ENCODE data around the gene TNFRSF21. TPM values are rescaled to one million over a fixed set of nuclear protein-coding genes. Genes with fewer than 3 reads are reported as not detected.

The TNFRSF21 gene
- total and polyA plus RNA-seq, 2 donors (not counting 1 experiment from before 2014, with no cell fraction given), result 0.43 to 1.2 TPM

GRCh38 chr6:47195011-47195650, 114.6 kb downstream of the TNFRSF21 start:
- H2AFZ ChIP-seq (ENCODE audit: insufficient read depth, low read depth, low read length, poor library complexity, severe bottlenecking), result no peak overlapping the region
- no peaks in the 10 kb centered on the region for H3K9me3 ChIP-seq (ENCODE audit: control extremely low read depth in 1 of 3, control insufficient read depth in 2 of 3, insufficient read depth in 1 of 3, low read length in 2 of 3)
- TF ChIP-seq CTCF (IDR thresholded peaks at IDR 0.05) (no peak), EZH2 (IDR thresholded peaks at IDR 0.05; ENCODE audit: borderline replicate concordance, insufficient read depth, low read depth, low read length, poor library complexity, severe bottlenecking) (no peak)
- CTCF ChIA-PET, result no interaction called here
- POLR2A ChIA-PET, result no interaction called here
- no peak overlapping the region for H3K4me3 Mint-ChIP-seq
- no peak overlapping the region for H3K27ac ChIP-seq (ENCODE audit: low read length in 2 of 2)
- no peaks in the 10 kb centered on the region for H3K79me2 ChIP-seq (ENCODE audit: control insufficient read depth, insufficient read depth, low read length)
- H3K27me3 Mint-ChIP-seq, result no peaks in the 10 kb centered on the region
- H3K27ac Mint-ChIP-seq, result no peak overlapping the region
- no peaks in the 10 kb centered on the region for H4K20me1 ChIP-seq (ENCODE audit: control insufficient read depth, insufficient read depth, low read length, poor library complexity, severe bottlenecking)
- H3K4me3 ChIP-seq (ENCODE audit: control extremely low read depth in 1 of 5, extremely low read depth in 1 of 5, insufficient read depth in 1 of 5, low read depth in 2 of 5, low read length in 4 of 5), result no peak overlapping the region
- no peaks in the 10 kb centered on the region for H3K9me3 Mint-ChIP-seq (ENCODE audit: insufficient read depth)
- WGBS (ENCODE audit: insufficient coverage), result 95% methylated on average over 2 of the region's 4 CpGs
- DNase-seq (no peak), ATAC-seq (ENCODE audit: low read depth) (no peak)
- H3K36me3 ChIP-seq (replicated peaks in 1 of 2; ENCODE audit: control extremely low read depth in 1 of 2, control insufficient read depth in 1 of 2, extremely low read depth in 1 of 2, insufficient read depth in 2 of 2, low read length in 1 of 2), result no peaks in the 10 kb centered on the region
- intact Hi-C loops (cut with micrococcal nuclease), result no loop called here
- H3K4me2 ChIP-seq (replicated peaks; ENCODE audit: low read depth, low read length, poor library complexity, severe bottlenecking), result no peak overlapping the region
- H3K4me1 Mint-ChIP-seq, result peaks cover 3% of the 10 kb centered on the region
- no peaks in the 10 kb centered on the region for H3K4me1 ChIP-seq (ENCODE audit: control insufficient read depth in 2 of 2, insufficient read depth in 2 of 2, low read length in 2 of 2)
- no peak overlapping the region for H3K9ac ChIP-seq (ENCODE audit: low read length)
- H3K27me3 ChIP-seq (replicated peaks in 1 of 4; ENCODE audit: control extremely low read depth in 1 of 4, control insufficient read depth in 3 of 4, insufficient read depth in 4 of 4, low read length in 3 of 4), result no peaks in the 10 kb centered on the region

- CTCF ChIA-PET, result no interaction called here
- DNase-seq (no peak), ATAC-seq (ENCODE audit: low read depth) (no peak)
- WGBS (ENCODE audit: insufficient coverage), result 88% methylated on average over 1 of the region's 1 CpG
- Histone ChIP-seq H3K36me3 (replicated peaks in 1 of 2; ENCODE audit: control extremely low read depth in 1 of 2, control insufficient read depth in 1 of 2, extremely low read depth in 1 of 2, insufficient read depth in 2 of 2, low read length in 1 of 2) (no peaks in the 10 kb centered on the region), H3K79me2 (ENCODE audit: control insufficient read depth, insufficient read depth, low read length) (no peaks in the 10 kb centered on the region), H3K9me3 (ENCODE audit: control extremely low read depth in 1 of 3, control insufficient read depth in 2 of 3, insufficient read depth in 1 of 3, low read length in 2 of 3) (no peaks in the 10 kb centered on the region), H3K4me3 (ENCODE audit: control extremely low read depth in 1 of 5, extremely low read depth in 1 of 5, insufficient read depth in 1 of 5, low read depth in 2 of 5, low read length in 4 of 5) (no peak overlapping the region), H3K9ac (ENCODE audit: low read length) (no peak overlapping the region), H3K27me3 (replicated peaks in 1 of 4; ENCODE audit: control extremely low read depth in 1 of 4, control insufficient read depth in 3 of 4, insufficient read depth in 4 of 4, low read length in 3 of 4) (no peaks in the 10 kb centered on the region), H4K20me1 (ENCODE audit: control insufficient read depth, insufficient read depth, low read length, poor library complexity, severe bottlenecking) (no peaks in the 10 kb centered on the region), H3K27ac (ENCODE audit: low read length in 2 of 2) (no peak overlapping the region), H3K4me1 (ENCODE audit: control insufficient read depth in 2 of 2, insufficient read depth in 2 of 2, low read length in 2 of 2) (no peaks in the 10 kb centered on the region), H3K4me2 (replicated peaks; ENCODE audit: low read depth, low read length, poor library complexity, severe bottlenecking) (no peak overlapping the region), H2AFZ (ENCODE audit: insufficient read depth, low read depth, low read length, poor library complexity, severe bottlenecking) (no peak overlapping the region)
- H3K4me3 Mint-ChIP-seq, result no peak overlapping the region
- no peak overlapping the region for H3K27ac Mint-ChIP-seq
- peaks cover 6% of the 10 kb centered on the region for H3K27me3 Mint-ChIP-seq
- intact Hi-C loops (cut with micrococcal nuclease), result no loop called here
- H3K4me1 Mint-ChIP-seq, result no peaks in the 10 kb centered on the region
- POLR2A ChIA-PET, result no interaction called here
- no peak for TF ChIP-seq CTCF (IDR thresholded peaks at IDR 0.05)
- no peak for TF ChIP-seq EZH2 (IDR thresholded peaks at IDR 0.05; ENCODE audit: borderline replicate concordance, insufficient read depth, low read depth, low read length, poor library complexity, severe bottlenecking)
- no peaks in the 10 kb centered on the region for H3K9me3 Mint-ChIP-seq (ENCODE audit: insufficient read depth)
Observed at GRCh38 chr6:47188588-47189021, 121.1 kb downstream of the TNFRSF21 start.
